DMS153 treated with DMSO at 0.1 percent for 48 hours (cell line): Measurements from ENCODE around the gene ADRM1.

Source experiments
- DNase-seq: peaks from one replicate; lab custom pipeline; 2025; ENCODE audit not compliant: unreplicated experiment; lab: John Stamatoyannopoulos, UW

The ADRM1 gene

GRCh38 chr20:62280303-62280702, 22.5 kb upstream of the ADRM1 start:
- no peak for DNase-seq

- no peak for DNase-seq
These were observed 21.4 kb upstream of the ADRM1 start for GRCh38 chr20:62281161-62281933.

- no peak for DNase-seq
These were observed 20.7 kb upstream of the ADRM1 start for GRCh38 chr20:62282103-62282502.

- no peak for DNase-seq
These were observed 19.8 kb upstream of the ADRM1 start for GRCh38 chr20:62282877-62283503.

GRCh38 chr20:62284448-62284847, 18.3 kb upstream of the ADRM1 start:
- no peak for DNase-seq

- DNase-seq: no peak
These were observed 17.6 kb upstream of the ADRM1 start for GRCh38 chr20:62285151-62285550.

GRCh38 chr20:62285722-62286121, 17.1 kb upstream of the ADRM1 start:
- no peak for DNase-seq

- DNase-seq: no peak
These were observed 16.2 kb upstream of the ADRM1 start for GRCh38 chr20:62286493-62287064.

GRCh38 chr20:62287129-62287528, 15.7 kb upstream of the ADRM1 start:
- no peak for DNase-seq

- no peak for DNase-seq
These were observed 14.8 kb upstream of the ADRM1 start for GRCh38 chr20:62287759-62288534.

- DNase-seq: no peak
These were observed 14.2 kb upstream of the ADRM1 start for GRCh38 chr20:62288535-62289105.

- no peak for DNase-seq
These were observed 13.7 kb upstream of the ADRM1 start for GRCh38 chr20:62289131-62289530.

GRCh38 chr20:62289898-62290297, 12.9 kb upstream of the ADRM1 start:
- no peak for DNase-seq

GRCh38 chr20:62291251-62292066, 11.3 kb upstream of the ADRM1 start:
- no peak for DNase-seq

- DNase-seq: no peak
These were observed 10.7 kb upstream of the ADRM1 start for GRCh38 chr20:62292108-62292507.

GRCh38 chr20:62293111-62293784, 9.5 kb upstream of the ADRM1 start:
- DNase-seq: no peak

- no peak for DNase-seq
These were observed 8.9 kb upstream of the ADRM1 start for GRCh38 chr20:62293946-62294345.

GRCh38 chr20:62294516-62294915, 8.3 kb upstream of the ADRM1 start:
- no peak for DNase-seq

GRCh38 chr20:62296724-62297448, 5.9 kb upstream of the ADRM1 start:
- no peak for DNase-seq
